RPMI7951 (cell line): ENCODE data around the gene CACNA1C. TPM values are rescaled to one million over a fixed set of nuclear protein-coding genes. Genes with fewer than 3 reads are reported as not detected.

Experiments used
- DNase-seq: peaks from one replicate; pipeline ENCODE4 v3.0.0-alpha.2; 2012; ENCODE audit warnings: low read depth
- total RNA-seq: library from RNA; depleted of rRNA; stranded (reverse); fragments of >200 nt; shearing (Covaris generic); gene quantifications from 2 replicates; pipeline ENCODE4 v1.2.3, GENCODE V29; 2014

CACNA1C gene
- total RNA-seq, 1 experiment from 2014 or later, result 1.6 TPM

DNA sequence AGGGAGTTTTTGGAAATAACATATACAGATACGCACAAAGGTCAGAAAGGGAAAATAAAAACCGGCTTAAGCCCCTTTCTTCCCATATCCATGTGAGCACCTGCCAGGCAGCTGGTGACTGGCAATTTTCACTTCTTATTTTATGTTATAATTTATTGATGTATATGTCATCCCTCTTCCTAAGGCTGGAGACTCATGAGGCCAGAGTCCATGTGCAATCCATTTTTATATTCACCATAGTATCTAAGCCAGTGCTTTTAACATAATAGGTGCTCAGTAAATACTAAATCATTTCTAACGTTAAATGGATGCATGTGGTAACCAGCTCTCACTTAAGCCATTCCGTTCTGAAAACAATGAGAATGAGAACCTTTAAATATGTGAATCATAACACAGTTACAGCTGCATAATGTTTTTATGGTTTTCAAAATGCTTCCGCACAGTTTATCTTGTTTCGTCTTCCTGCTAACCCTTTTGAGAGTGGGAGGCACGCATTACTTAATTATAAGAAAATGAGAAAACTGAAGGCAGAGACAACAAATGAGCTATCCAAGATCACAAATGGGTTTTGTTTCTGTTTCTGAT lies 178.3 kb downstream of the CACNA1C start:
- DNase-seq, result no peak

GRCh38 chr12:2231956-2232355 lies 179.2 kb downstream of the CACNA1C start:
- no peak for DNase-seq

DNA sequence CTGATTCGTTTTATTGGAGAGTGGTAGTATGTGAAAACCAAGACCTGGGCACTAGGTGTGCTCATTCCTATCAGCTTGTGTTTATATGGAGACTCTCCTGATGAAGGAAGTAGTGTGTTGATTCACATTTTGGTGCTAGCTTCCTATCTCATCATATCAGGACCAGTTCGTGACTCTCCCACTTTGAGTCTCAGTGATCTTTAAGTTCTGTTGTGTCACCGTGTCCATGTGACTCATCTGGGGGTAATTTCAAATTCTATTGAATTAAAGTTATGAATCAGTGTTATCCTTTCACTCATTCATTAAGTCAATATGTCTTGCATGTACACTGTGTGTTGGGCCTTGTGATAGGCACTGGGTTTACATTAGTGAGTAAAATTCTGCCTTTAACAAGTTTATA lies 180.2 kb downstream of the CACNA1C start:
- no peak for DNase-seq

GRCh38 chr12:2234091-2234490 lies 181.3 kb downstream of the CACNA1C start:
- no peak for DNase-seq

DNA sequence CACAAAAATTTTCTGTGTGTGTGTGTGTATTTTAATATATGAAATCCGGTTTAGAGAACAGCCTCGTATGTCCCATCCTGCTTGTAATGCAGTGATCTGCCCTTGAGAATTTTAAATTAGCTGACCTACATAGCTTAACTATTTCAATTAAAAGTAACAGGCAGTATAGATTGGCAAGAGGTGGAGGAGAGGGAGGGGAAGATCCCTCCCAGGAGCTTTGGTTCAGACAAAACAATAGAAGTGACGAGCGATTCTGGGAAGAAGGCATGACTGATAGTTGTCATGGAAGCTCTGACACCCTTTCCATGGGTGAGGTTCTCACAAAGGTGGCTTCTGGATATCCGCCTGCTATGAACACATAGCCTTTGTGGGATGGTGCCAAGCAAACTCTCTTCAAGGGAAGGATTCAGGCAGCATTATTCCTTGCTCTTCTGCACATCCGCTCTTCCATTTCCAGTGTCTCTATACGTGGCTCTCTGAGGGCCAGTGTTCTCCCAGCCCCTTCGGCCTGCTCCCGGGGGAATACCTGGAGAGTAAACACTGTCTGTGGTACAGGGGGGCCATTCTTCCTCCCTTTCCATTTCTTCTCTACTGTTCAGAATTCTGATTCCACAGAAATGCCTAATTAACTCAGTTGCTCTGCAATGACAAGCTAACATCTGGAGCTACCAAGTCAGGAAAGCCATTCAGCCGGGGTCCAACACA lies 182.0 kb downstream of the CACNA1C start:
- no peak for DNase-seq

DNA sequence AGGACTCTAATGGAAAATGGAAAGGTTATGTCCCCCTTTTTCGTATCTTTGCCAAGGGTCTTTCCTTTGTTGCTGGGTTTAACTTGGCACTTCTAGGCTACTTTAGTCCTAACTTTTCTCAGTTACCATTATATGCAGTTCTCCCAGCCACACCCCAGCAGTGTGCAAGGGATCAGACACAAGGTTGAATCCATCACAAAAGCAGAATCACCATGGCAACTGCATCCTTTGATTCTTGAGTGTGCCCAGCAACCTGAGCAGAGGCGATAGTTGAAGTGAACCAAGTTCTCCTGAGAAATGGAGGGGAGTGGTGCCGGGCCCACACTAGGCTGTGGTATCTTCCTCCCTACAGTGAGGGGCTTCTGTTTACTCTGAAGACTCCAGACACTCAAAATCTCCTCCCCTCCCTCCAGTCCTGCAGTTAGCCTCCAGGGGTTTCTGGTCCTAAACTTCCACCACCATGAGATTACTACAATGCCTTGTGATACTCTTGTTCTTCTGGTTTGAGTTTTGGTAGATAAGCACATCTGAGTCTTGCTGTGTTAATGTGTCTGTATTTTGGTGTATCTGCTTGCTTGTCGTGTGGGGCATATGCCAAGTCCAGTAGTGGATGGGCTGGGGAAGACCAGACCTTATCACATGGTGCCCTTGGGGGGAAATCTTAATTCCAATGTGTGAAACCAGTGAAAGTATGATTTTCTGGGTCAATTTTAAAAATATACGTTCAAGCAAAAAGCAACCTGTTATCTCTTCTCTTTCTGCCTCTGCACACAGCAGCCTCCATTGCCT lies 183.9 kb downstream of the CACNA1C start:
- no peak for DNase-seq

DNA sequence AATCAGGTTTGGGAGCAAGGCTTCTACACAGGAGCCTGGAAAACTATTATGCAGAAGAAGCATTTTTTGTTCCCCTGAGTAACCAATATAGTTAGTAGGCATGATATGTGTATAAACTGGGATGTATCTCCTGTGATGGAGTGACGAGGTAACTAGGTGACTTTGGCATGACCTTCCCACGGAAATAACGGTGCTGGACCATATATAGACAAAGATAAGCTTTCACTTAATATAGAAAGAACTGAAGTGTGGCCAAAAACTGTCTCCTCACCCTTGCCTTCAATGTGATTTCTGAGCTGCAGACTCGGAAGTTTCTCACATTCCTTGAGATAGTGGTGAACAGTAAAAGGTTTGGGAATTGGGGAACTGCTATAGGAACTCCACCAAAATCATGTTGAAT lies 185.3 kb downstream of the CACNA1C start:
- DNase-seq, result no peak

DNA sequence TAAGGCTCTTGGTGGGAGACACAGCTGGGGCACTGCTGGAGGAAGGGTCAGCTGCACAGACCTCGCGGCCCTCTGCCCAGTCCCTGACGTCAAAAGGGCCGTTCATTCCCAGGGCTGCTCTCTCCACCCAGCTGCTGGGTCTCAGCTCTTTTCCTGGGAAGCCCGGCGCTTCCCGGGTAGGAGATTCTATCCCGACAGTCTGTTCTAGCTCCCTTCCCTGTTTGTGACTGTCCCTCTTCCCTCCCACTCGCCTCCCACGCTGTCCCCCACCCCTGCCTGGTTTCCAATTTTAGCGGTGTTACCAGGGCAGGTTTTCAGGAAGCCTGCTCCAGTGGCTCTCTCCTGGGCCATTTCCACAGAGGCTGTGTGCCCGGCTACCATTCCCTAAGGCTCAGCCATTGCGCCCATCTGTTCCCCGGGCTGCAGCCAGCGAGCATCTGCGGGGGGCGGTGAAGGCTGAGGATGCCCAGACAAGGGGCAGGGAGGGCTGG lies 186.6 kb downstream of the CACNA1C start:
- no peak for DNase-seq

GRCh38 chr12:2240390-2240789 lies 187.6 kb downstream of the CACNA1C start:
- DNase-seq, result no peak

DNA sequence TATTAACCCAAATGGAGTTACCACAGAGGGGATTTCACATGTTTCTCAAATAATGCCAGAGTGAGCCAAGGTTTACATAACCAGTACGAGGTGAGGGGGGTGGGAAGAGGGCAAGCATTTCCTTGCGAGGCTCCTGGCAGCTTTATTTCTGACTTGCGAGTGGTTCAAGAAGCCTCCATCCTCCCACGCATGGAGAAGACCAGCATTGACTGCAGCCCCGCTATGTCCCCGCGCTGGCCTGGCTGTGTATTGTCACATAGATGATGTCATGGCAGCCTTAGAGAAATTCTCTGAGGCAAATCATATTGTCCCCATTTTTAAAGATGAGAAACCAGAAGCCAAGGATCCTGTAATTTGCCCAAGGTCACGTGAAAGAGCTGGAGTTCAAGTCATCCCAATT lies 188.2 kb downstream of the CACNA1C start:
- DNase-seq, result no peak

DNA sequence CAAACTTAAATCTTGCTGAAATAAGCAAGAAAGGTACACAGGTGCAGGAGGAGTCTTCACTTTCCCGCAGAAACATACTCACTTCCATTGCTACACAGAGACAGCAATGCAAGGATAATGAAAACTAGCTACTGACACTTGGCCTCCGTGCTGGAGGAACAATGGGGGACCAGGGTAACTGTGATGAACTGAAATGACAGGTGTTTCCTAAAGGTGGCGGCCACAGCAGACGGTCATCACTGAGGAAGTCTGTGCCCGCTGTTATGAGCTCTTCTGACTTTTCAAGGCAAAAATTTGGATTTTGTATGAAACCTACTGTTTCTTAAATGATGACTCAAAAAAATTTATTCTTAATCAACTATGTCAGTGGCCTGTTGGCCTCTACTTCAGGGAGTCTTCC lies 189.4 kb downstream of the CACNA1C start:
- DNase-seq, result no peak

DNA sequence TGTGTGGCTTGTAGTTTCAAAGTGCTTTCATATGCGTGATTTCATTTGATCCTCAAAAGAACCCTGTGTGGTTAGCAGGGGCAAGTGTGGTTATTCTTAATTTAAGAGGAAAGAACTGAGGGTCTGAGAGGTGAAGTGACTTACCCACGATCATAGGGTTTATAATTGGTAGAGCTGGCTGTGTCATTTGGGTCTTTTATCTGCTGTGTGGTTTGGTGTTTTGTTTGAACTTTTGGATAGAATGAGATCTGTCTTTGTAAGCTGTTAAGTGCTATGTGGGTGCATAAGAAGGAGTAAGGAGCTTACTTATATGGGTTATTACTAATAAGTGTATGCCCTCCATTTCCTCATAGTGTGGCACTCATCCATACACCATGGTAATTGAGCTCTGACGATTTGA lies 190.0 kb downstream of the CACNA1C start:
- no peak for DNase-seq

GRCh38 chr12:2243275-2243674 lies 190.5 kb downstream of the CACNA1C start:
- no peak for DNase-seq

GRCh38 chr12:2244013-2244861 lies 191.4 kb downstream of the CACNA1C start:
- DNase-seq, result peak; percentile 86

GRCh38 chr12:2246358-2246757 lies 193.6 kb downstream of the CACNA1C start:
- no peak for DNase-seq

- DNase-seq, result no peak
Observed at GRCh38 chr12:2247120-2247519, 194.3 kb downstream of the CACNA1C start.

GRCh38 chr12:2247596-2247995 lies 194.8 kb downstream of the CACNA1C start:
- DNase-seq, result no peak

DNA sequence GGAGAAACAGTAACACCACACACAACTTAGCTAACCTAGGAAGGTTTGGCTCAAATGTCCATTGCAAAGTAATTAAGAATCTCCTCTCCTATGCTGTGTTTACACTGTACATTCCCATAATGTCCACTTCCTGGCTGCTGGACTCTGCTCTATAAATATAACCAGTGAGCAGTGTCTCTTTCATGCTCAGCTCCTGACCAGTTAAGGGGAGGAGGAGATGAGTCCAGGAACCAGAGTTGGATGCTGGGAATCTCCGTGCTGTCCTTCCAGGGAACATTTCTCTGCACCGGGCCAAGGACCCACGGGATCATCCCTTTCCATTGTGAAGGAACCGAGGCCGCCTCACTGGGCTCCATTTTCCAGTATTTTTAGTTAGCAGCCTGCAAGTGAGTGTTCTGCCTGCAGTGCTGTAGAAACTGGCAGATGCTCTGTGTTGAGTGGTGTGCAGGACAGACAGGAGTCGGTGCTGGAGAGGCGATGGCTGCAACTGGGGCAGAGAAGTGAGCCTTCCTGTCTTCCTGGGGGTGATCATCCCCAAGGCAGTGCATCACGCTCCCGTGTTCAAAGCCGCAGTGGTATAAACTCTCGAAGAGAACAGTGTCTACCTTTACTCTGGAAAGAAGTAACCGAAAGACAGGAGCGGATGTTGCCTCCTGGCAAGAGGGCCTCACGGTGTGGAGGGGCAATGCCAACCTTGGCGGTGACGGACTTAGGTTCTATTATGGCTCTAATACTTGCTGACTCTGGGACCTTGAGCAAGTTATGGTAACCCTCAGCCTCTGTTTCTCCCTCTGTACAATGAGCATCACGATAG lies 195.5 kb downstream of the CACNA1C start:
- peak; percentile 64 for DNase-seq

GRCh38 chr12:2248901-2249381 lies 196.2 kb downstream of the CACNA1C start:
- peak; percentile 84 for DNase-seq

DNA sequence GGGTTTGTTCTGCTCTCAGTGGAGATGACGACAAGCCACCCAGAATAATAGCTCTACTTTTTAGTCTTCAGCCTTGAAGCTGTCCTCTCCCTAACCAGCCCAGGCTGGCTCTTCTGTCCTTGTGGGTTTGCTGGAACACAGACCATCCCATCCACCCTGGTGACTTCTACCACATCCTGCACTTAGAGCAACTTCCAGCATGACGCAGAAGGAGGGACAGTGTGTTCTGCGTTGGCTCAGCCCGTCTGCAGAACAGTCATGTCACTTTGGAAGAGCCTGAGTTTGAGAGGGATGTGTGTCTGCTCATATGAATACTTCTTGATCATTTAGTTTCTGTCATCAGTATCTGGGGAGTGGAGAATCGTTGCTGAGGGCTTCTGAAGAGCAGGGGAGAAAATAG lies 198.0 kb downstream of the CACNA1C start:
- DNase-seq, result peak; percentile 85
